A549 (cell line): Measurements from ENCODE around the gene IQUB.

Source experiments
- CTCF ChIP-seq: fragments of >200 bp; sonication (Bioruptor Twin); formaldehyde crosslinking; IDR thresholded peaks from 3 replicates; pipeline ENCODE4 v1.5.1; 2016
- GATA3 ChIP-seq: IDR thresholded peaks from 2 replicates; pipeline ENCODE4 v1.6.1; 2012; ENCODE audit warnings: borderline replicate concordance
- PBX3 ChIP-seq: IDR thresholded peaks from 2 replicates; pipeline ENCODE4 v1.6.1; 2012
- POLR2A ChIP-seq: IDR thresholded peaks from 2 replicates; pipeline ENCODE4 v1.6.1; 2012; ENCODE audit warnings: mild to moderate bottlenecking, low read length
- RAD21 ChIP-seq, 2 experiments: fragments of >200 bp in 1 of 2; sonication (Bioruptor Twin) in 1 of 2; formaldehyde crosslinking in 1 of 2; IDR thresholded peaks in 1 of 2; conservative IDR thresholded peaks in 1 of 2; 2 replicates in 1 of 2; 3 replicates in 1 of 2; pipeline ENCODE4 v1.6.1; 2012 to 2018; ENCODE audit warnings: inconsistent platforms in 1 of 2
- RCOR1 ChIP-seq: fragments of 150-350 bp; IDR thresholded peaks from 2 replicates; pipeline ENCODE4 v1.6.1; 2014; ENCODE audit warnings: antibody characterized with exemption, low read length, low read depth
- REST ChIP-seq: fragments of 200-600 bp; sonication (generic); IDR thresholded peaks from 2 replicates; pipeline ENCODE4 v1.6.1; 2016; ENCODE audit warnings: antibody characterized with exemption, mild to moderate bottlenecking, moderate library complexity
- RNF2 ChIP-seq: fragments of 200-600 bp; sonication (generic); IDR thresholded peaks from 2 replicates; pipeline ENCODE4 v1.6.1; 2016; ENCODE audit warnings: low read depth, mild to moderate bottlenecking, antibody characterized with exemption, moderate library complexity, borderline replicate concordance

GRCh38 chr7:123480107-123480506, 54.3 kb downstream of the IQUB start:
- TF ChIP-seq PBX3 (no peak), CTCF (no peak), GATA3 (no peak), POLR2A (no peak), RAD21 (conservative IDR thresholded peaks at IDR 0.05 in 1 of 2, IDR thresholded peaks at IDR 0.05 in 1 of 2) (no peak), RCOR1 (no peak), RNF2 (no peak), REST (no peak)
